HL-60/S4 treated with phorbol 12-myristate 13-acetate at 8.2 ng/mL for 4 days and 3 days (cell line): ENCODE measurements around the gene FBXL13.
"Not testable (repeated sequence)": the region's sequence is repeated elsewhere in the genome, so short reads cannot be mapped to it uniquely, and the experiment has no call there.

Experiments
- in situ Hi-C: fragments of 300-500 bp; cut with MboI; formaldehyde crosslinking; loops from 2 replicates; pipeline ENCODE4 v1.15.0; 2022; ENCODE audit warnings: low sequenced_read_pairs

FBXL13 gene

DNA sequence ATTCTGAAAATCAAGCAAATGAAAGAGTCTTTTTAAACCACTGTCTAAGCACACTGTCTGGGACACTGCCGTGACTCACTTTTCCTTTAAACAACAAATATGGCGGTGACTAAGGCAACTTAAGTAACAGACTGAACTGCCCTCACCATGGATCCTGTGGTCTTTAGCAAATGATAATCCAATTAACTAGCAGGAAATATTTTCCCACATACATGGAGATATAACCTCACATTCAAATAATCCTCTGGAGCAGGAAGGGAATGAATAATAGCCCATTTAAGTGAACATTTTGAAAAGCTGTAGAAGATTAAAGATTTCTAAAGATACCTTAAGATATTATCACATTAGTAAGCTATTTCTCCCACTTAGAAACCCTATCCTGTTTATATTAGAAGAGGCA is 202.1 kb downstream of the FBXL13 start:
- in situ Hi-C loops = no loop called here

DNA sequence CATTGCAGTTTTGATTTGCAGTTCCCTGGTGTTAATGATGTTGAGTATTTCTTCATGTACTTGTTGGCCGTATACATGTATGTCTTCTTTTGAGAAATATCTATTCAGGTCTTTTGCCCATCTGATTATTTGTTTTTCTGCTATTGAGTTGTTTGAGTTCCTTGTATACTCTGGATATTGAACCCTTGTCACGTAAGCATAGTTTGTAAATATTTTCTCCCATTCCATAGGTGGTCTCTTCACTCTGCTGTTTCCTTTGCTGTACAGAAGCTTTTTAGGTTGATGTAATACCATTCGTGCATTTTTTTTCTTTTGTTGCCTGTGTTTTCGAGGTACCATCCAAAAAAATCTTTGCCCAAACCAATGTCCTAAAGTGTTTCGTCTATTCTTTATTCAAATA is 205.4 kb downstream of the FBXL13 start:
- in situ Hi-C loops = no loop called here

DNA sequence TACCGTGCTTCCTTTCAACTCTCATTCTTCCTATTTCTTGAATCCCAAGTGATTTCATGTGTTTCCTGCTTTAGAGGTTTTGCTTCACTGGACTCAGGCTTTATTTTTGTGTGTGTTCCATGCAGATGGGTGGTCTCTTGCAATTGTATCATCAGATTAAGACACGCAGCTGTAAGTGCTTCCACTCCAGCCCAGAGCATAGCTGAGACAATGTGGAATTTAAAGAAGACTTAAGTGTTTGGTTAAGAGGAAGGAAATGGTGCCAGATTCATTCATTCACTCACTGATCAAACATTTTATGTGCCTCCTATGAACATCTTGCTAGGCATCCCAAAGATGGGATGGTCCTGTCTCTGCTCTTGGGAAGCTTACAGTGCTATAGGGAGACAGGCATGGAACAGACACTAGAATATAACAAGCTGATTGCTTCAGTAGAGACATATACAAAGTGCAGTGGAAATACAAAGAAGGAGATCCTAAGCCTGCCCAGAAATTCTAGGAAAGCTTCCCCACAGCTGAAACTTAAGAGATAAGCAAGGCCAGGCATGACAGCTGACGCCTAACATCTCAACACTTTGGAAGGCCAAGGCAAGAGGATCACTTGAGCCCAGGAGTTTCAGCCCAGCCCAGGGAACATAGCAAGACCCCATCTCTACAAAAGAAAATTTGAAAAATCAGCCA is 207.9 kb downstream of the FBXL13 start:
- in situ Hi-C loops = no loop called here

DNA sequence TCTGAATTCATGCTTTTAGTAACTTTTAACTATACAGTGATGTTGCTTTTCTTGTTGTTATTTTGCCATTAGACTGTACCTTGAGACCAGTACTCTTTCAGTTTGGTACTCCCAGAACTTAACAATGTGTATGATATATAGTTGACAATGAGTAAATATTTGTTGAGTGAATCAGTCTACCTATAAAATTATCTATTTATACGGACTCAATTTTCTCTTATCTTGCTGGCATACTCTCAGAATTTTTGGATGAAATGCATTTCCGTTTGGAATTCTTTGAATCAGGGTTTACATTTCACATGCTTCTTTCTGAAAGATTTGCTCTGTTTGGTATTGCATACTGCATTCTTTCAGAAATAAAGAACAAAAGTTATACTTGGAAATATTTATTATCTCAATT is 209.6 kb downstream of the FBXL13 start:
- in situ Hi-C loops = no loop called here

DNA sequence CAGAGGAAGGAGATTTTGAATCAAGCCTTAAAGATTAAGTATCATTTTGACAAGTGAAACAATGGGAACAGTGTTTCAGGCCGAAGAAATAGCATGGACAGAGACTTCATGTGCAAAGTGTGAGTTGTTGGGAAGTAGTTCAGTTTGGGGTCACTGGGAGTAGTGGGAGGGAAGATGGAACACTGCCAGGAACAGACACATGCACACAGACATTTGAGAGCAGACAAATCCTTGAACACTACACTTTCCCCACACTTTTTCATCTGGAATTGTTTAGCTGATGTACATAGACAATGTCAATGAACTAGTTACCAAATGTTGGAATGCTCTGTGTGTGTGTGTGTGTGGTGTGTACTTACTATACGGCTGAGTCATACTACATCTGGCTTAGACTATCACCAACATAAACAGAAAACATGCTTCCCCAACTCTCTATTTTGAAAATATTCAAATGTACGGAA is 214.2 kb downstream of the FBXL13 start:
- in situ Hi-C loops = no loop called here

DNA sequence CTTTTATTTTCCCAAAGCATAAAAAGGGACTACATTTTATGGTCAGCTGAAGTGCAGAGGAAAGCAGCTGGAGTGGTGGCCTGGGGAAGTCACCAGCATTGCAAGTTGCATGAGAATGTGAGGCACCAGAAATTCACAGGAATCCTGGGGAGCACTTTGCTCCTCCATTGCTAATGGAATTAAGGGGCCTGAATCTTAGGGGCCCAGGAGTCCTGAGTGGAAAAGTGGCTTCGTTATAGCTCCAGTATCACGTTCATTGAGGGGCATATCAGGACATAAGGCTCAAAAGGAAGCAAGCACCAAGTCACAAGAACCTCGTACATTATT is 214.8 kb downstream of the FBXL13 start:
- in situ Hi-C loops = no loop called here

DNA sequence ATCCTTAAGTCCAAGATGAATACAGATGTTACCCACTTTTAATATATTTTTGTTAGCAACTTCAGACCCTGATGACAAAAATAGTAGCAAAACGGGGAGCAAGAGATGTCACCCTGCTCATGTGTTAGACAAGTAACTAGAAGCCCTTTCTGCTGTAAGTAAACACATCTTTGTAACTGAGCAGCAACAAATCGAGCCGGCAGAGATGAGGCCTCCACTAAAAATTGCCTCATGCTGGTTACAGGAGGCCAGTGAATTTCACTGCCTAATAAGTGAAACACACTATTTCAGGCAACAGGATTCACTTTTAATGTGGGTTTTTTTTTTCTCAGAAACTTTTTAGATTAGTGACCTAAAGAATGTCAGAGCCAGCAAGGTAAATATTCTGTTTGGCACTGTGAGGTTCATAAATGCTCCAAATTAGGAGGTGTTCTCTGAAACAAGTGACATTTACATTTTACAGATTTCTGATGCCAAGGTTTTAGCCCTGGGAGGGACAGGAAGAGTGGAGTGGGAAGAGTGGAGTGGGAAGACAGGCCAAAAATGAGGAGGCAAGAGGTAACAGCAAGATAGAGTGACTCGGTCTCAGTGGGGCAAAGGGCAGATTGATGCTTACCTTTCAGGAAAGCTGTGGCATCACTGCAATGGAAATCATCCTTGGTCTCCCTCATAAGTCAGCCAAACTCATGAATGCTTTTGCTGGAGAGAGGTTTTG is 215.4 kb downstream of the FBXL13 start:
- in situ Hi-C loops = no loop called here

DNA sequence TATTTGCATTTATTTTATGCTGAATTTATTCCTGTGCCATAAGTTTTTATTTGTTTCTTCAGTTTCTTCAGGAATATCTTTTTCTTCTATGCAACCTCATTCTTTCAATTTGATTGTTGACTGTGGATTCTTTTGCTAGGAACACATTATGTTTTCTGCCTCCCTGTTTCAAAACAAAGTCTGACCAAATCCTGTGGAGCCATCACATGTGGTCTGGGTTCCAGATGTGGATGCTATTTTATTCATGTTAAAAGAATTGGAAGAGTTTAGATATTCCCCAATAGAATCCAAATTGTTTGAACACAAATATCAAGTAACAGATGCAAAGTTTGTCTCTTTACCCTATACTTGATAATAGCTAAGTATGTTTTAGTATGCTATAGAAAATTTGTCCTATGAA is 218.6 kb downstream of the FBXL13 start:
- in situ Hi-C loops = no loop called here

DNA sequence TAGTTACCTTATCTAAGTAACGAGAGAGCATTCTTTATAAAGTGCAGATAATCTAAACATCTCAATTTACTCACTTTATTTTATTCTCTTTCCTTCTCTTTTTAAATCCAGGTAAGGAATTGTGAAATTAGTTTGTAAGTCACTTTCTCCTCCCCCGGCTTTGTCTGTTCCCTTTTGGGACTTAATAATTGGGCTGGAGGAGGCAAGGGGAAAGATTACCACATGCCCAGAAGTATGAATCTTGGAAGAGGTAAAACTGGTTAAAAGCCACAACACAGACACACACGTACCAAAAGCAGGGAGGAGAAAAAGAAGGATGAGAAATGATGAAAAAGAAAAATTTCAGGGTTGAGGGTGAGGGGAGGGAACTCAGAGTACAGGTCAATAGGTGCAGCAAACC is 225.1 kb downstream of the FBXL13 start:
- in situ Hi-C loops = no loop called here

DNA sequence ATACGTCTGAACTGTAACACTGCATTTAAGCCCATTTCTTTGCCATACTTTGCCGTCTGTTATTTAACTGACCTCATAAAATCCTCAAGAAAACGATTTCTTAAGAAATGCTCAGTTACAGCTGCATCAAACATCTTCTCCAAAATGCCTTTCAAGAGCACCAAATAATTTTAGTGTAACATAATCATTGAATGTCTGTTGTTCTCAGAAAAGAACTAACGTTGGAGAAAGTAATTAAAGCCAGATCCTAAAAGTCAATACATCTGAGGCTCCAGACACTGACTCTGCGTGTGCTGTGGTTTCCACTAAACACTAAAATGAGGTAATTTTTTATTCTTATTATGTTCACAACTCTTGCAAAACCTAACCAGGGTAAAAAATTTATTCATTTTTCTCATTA is 225.5 kb downstream of the FBXL13 start:
- in situ Hi-C loops = no loop called here

DNA sequence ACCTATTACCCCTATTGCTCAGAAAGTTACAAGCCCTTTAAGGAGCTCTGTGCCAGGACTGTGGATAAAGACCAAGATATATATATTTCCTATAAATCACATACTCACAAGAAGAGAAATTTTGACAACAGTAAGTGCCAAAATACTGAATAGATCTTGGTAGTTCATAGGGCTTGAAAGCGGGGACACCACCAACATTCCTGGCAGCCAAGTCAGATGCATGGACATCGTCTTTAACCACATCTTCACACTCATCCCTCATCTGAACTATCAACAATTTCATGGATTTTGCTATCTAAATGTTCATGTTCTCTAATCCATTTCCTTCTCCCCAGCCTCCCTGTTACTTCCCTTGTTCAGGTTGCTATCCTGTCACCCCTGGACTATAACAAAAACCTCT is 229.2 kb downstream of the FBXL13 start:
- in situ Hi-C loops = no loop called here

DNA sequence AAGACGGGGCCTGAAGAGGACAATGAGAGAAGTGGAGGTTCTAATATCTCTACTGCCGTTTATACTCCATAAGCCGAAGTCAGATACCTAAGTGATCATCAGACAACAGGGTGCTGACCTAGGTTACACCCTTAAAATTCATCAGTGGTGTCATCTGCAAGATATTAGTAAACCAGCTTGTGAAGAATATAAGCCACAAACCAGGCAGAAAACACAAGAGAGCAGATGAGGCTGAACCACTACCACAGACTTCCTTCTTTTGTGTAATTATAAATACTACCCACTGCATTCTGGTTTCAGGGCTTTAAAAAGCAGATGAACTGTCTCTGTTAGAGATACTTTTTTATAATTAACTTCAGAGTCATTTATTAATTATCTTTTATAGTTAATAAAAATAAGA is 230.7 kb downstream of the FBXL13 start:
- in situ Hi-C loops = no loop called here

DNA sequence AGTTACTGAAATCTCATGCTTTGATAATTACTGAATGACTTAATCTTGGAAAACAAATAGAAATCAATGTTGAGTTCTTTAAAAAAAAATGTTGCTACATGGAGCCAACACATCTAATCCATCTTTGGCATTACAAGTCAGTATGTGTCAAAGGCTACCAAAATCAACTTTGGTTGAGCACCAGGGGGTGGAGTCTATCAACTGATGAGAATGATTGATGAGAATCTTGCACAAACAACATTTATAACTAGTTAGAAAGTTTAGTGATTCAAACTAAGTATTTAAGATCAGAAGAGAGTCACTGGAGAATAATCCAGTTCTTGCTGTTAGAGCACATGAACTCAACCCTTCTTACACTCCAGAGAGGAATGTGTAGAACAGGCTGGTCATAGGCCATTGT is 232.3 kb downstream of the FBXL13 start:
- in situ Hi-C loops = no loop called here

DNA sequence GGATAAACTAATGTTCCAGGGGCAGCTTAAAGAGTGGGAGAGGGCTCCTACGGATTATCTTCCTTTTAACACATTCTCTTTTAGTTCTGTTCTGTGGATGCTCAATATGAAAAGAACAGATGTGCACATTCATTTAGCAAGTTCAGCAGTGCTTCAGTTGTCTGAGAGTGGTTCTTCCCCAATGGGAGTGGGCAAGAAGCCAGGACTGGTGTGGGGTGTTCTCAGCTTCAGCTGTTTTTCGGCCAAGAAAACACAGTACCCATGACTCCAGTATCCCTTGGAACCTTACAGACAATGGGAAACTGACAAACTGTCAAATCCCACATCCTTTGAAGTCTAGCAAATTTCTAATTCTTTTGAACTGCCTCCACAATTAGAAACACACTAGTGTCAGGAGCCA is 233.3 kb downstream of the FBXL13 start:
- in situ Hi-C loops = no loop called here

DNA sequence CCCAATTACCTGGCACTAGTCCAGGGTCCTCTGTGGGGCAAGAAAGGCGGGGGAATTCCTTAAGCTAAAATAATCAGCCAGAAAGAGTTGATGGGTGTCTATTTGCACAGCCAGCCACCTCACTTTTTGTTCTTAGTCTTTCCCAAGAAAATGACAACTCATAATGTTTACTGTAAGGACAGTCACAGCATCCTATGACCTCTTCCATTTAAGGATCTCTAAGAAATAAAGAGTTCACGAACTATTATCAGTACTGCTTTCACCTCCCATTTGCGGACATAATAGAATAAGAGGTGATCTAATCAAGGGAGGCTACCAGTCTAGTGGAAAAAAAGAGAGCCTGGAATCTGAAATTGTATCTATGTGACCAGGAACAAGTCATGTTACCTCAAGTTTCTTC is 234.2 kb downstream of the FBXL13 start:
- in situ Hi-C loops = no loop called here

DNA sequence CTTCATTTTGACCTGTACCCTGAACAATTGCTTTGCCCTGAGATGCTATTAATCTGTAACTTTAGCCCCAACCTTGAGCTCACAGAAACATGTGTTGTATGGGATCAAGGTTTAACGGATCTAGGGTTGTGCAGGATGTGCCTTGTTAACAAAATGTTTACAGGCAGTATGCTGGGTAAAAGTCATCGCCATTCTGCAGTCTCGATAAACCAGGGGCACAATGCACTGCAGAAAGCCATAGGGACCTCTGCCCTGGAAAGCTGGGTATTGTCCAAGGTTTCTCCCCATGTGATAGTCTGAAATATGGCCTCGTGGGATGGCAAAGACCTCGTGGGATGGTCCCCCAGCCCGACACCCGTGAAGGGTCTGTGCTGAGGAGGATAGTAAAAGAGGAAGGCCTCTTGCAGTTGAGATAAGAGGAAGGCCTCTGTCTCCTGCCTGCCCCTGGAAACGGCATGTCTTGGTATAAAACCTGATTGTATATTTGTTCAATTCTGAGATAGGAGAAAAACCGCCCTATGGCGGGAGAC is 236.0 kb downstream of the FBXL13 start:
- in situ Hi-C loops = not testable (repeated sequence)

DNA sequence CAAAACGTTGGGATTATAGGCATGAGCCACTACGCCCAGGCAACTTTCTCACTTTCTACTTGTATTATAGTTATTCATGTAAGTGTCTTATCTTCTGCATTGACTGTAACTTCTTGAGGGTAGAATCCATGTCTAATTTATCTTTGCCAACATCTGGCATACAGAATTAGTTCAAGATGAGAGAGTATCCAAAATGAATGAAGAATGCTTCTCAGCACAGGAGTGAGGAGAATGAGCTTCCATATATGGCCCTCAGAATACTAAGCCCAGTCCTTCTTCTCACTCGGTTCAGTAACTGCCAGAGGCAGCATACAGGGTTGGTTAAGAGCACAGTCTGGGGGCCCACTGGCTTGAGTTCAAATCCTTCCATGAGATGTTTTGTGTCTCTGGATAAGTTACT is 236.8 kb downstream of the FBXL13 start:
- in situ Hi-C loops = no loop called here

DNA sequence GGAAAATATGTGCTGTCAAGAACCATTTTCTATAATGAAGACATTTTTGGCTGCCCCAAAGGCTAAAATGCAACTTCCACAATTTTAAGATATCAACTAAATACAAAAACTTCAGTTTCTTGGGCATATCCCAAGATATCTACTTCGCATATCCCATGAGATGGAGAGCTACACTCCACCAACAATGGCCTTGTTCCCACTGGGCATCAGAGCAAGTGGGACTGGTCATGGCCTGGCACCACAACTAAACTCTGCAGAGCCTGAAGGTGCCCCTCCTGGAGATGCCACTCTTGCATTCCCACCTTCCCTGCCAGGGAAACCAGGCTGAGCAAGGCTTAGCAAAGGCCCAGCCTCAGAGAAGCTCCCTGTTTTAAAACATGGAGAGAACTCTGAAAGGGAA is 237.6 kb downstream of the FBXL13 start:
- in situ Hi-C loops = no loop called here

DNA sequence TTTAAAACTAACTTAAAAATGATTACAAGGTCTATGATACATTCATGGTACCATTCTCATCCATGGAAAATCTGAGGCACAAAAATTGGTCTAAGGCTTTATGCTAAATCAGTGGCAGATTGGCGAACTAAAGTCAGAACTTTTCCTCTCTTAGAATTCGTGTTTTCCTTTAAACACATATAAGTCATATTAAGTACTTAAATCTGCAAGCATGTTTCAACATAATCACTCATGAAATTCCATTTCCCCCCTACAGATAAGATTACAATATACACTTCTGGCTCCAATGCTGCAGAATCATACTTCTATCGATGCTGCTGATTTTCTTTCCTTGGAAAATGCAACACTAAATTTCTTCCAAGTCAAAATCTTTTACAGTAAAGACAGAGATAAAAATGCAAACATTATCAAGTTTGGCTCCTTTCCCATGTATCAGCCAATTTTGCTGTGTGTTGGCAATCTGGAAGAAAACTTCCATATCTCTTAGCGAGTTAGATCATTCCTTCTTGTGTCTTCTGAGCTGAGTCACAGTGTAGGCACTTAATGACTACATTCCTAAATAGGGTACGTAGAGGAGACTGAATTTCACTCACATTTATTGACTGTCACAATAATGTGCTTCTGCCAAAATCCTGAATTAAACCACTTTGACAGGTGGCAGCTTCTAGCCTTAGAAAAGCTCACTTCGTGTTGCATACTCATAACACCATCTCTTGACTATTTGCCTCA is 238.2 kb downstream of the FBXL13 start:
- in situ Hi-C loops = no loop called here

DNA sequence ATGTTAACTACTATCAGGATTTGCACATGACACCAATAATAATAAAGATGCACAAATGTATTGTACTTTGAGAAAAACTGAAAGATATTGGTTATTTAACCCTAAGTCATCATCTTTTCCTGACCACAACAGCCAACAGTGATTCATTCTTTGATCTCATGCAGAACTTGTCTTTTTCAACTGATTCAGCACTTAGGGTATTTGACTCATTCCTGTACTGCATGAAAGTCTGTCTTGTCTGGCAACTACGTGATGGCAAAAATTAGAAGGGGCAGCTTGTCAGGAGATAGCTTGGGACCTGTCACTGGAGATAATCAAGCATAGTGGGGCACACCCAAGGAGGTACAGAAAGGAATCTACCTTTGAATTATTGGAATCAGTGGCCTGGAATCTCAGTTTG is 239.6 kb downstream of the FBXL13 start:
- in situ Hi-C loops = no loop called here

DNA sequence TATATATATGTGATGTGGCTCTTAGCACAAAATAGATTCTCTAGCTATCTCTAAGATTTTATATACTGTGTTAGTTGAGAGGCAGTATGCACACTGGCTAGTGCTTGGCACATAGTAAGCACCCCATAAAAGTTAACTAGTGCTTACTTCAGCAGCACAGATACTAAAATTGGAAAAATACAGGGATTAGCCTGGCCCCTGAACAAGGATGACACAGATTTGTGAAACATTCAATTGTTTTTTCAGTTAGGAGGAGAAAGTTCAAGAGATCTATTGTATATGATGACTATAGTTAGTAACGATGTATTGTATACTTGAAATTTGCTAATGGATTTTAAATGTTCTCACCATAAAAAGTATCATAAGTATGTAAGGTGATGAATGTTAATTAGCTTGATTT is 240.1 kb downstream of the FBXL13 start:
- in situ Hi-C loops = no loop called here

DNA sequence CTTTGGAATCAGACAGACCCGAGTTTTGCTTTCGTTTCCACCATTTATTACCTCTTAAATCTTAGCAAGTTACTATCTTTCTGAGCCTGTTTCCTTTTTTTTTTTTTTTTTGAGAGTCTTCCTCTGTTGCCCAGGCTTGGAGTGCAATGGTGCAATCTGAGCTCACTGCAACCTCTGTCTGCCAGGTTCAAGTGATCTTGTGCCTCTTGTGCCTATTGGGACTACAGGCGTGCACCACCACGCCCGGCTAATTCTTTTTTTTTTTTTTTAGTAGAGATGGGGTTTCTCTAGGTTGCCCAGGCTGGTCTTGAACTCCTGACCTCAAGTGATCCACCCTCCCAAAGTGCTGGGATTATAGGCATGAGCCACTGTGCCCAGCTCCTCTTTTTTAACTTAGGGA is 241.3 kb downstream of the FBXL13 start:
- in situ Hi-C loops = no loop called here
